Caco-2 (cell line): Measurements from ENCODE around the gene RSPH10B. TPM values are rescaled to one million over a fixed set of nuclear protein-coding genes. Genes with fewer than 3 reads are reported as not detected.
"Not testable (repeated sequence)": the region's sequence is repeated elsewhere in the genome, so short reads cannot be mapped to it uniquely, and the experiment has no call there.

Experiments
- Bru-seq: library from RNA; stranded (reverse); fragments of 400-500 nt; gene quantifications from one replicate; lab custom pipeline; 2021; lab: Mats Ljungman, UMichigan
- BruChase-seq, 2 experiments: library from RNA; stranded (reverse); fragments of 400-500 nt; gene quantifications; one replicate each; lab custom pipeline; 2021; lab: Mats Ljungman, UMichigan
- BruUV-seq: library from RNA; stranded (reverse); fragments of 400-500 nt; replicated peaks from 2 replicates; lab custom pipeline; 2021; lab: Mats Ljungman, UMichigan
- CTCF ChIA-PET: fragments of 300-600 bp; sonication (Branson Sonifier 250); formaldehyde crosslinking; loops from one replicate; lab custom pipeline; 2022; ENCODE audit warnings: antibody characterized with exemption; lab: Charles Lee
- POLR2A ChIA-PET: fragments of 300-600 bp; sonication (Branson Sonifier 250); formaldehyde crosslinking; loops from one replicate; lab custom pipeline; 2022; ENCODE audit warnings: antibody characterized with exemption; lab: Charles Lee
- DNase-seq, 2 experiments: peaks; one replicate each; pipeline versions ENCODE4 v3.0.0 to v3.0.0-alpha.2; 2020 to 2022
- H3K27me3 ChIP-seq: replicated peaks from 2 replicates; pipeline ENCODE4 v1.6.0; 2011; ENCODE audit warnings: low read length; ENCODE audit not compliant: control insufficient read depth, insufficient read depth
- H3K36me3 ChIP-seq: 2 replicates; pipeline ENCODE4 v1.5.1; 2011; ENCODE audit warnings: low read length; ENCODE audit not compliant: control insufficient read depth, insufficient read depth
- H3K4me1 ChIP-seq: fragments of 250-450 bp; sonication (Bioruptor Pico); 2 replicates; pipeline ENCODE4 v1.5.1; 2020; ENCODE audit warnings: mild to moderate bottlenecking
- H3K4me3 ChIP-seq: 2 replicates; pipeline ENCODE4 v1.5.1; 2011; ENCODE audit warnings: low read depth, mild to moderate bottlenecking, control low read depth, low read length
- H3K9me3 ChIP-seq: fragments of 250-450 bp; sonication (Bioruptor Pico); 2 replicates; pipeline ENCODE4 v1.5.1; 2020; ENCODE audit warnings: mild to moderate bottlenecking, moderate library complexity
- H3K27ac Mint-ChIP-seq: one replicate; pipeline ENCODE4 v1.8.0; 2022; ENCODE audit warnings: mixed read lengths; ENCODE audit not compliant: unreplicated experiment
- H3K27me3 Mint-ChIP-seq: one replicate; pipeline ENCODE4 v1.8.0; 2022; ENCODE audit warnings: mixed read lengths; ENCODE audit not compliant: insufficient read depth, unreplicated experiment
- H3K36me3 Mint-ChIP-seq: one replicate; pipeline ENCODE4 v1.8.0; 2022; ENCODE audit warnings: mild to moderate bottlenecking, mixed read lengths; ENCODE audit not compliant: insufficient read depth, unreplicated experiment
- H3K4me1 Mint-ChIP-seq: one replicate; pipeline ENCODE4 v1.8.0; 2022; ENCODE audit warnings: low read depth, mixed read lengths; ENCODE audit not compliant: unreplicated experiment
- H3K4me3 Mint-ChIP-seq: one replicate; pipeline ENCODE4 v1.8.0; 2022; ENCODE audit warnings: mild to moderate bottlenecking, moderate library complexity, mixed read lengths; ENCODE audit not compliant: unreplicated experiment
- H3K9me3 Mint-ChIP-seq: one replicate; pipeline ENCODE4 v1.8.0; 2022; ENCODE audit warnings: mixed read lengths; ENCODE audit not compliant: unreplicated experiment
- intact Hi-C: fragments of 100-400 bp; cut with micrococcal nuclease; formaldehyde crosslinking; loops from one replicate; pipeline ENCODE4 v1.10.0; 2022; ENCODE audit not compliant: unreplicated experiment
- long read RNA-seq: library from polyadenylated mRNA; stranded (forward); transcript quantifications from one replicate; pipeline ENCODE4 v2.0.0, GENCODE V29; 2022
- total RNA-seq: library from RNA; stranded (reverse); gene quantifications from 2 replicates; pipeline ENCODE4 v1.2.3, GENCODE V29; 2022
- TF ChIP-seq, protein P1 (sequence below), 2 experiments: fragments of 200-600 bp in 1 of 2; IDR thresholded peaks; 1 replicate in 1 of 2; 2 replicates in 1 of 2; pipeline versions ENCODE4 v1.5.1 to v1.8.0; 2011 to 2022; ENCODE audit warnings: antibody characterized with exemption in 1 of 2, control low read depth in 1 of 2, inconsistent platforms in 1 of 2, low read depth in 1 of 2, low read length in 1 of 2, mild to moderate bottlenecking in 1 of 2, moderate library complexity in 1 of 2; ENCODE audit not compliant: insufficient read depth in 1 of 2, severe bottlenecking in 1 of 2, unreplicated experiment in 1 of 2

Gene RSPH10B
- 0.16 TPM in 1 of 2 replicates, not detected in the other for total RNA-seq
- percentile 13 among the genes with signal in this experiment for Bru-seq, nascent RNA
- BruChase-seq, experiment 1, labeled RNA remaining after a 2-hour chase: percentile 18 among the genes with signal in this experiment
- BruChase-seq, experiment 2, labeled RNA remaining after a 6-hour chase: percentile 15 among the genes with signal in this experiment
- long read RNA-seq: 0 reads

DNA sequence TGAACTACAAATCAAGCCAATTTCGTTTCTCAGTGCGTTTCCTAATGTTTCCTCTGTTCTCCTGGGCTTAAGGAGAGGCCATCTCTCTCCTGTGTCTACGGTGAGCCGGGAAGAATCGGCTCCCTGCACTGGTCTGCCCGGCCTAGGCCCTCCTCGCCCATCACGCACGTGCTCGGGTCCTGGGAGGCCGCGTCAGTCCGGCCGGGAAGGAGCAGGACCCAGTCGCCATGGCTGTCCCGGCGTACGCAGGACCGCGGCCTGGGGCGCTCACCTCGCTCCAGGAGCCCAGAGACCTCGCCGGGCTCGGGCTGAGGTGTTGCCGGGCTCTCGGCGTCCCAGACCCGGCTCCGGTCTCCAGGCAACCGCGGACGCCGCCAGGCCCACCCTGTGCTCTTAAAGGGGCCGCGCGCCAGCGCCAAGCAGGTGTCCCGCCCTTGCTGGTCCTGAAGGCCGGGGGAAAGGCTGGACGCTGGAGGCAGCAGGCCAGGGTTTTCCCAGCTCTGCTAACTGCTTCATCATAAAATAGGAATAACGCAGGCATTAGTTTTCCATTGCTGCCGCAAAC is at the start of gene RSPH10B:
RSPH10B (minus strand) TSS at position 343 of the 565 bp plus-strand sequence. CDS start 3,573 bp downstream, outside the sequence.
- H3K27me3 ChIP-seq, H3K9me3 Mint-ChIP-seq, BruUV-seq, DNase-seq, H3K36me3 ChIP-seq, H3K9me3 ChIP-seq, H3K36me3 Mint-ChIP-seq, H3K4me1 Mint-ChIP-seq, H3K27me3 Mint-ChIP-seq, H3K4me3 Mint-ChIP-seq, H3K4me1 ChIP-seq, POLR2A ChIA-PET, CTCF ChIA-PET, H3K27ac Mint-ChIP-seq, H3K4me3 ChIP-seq, intact Hi-C loops: not testable (repeated sequence)

DNA sequence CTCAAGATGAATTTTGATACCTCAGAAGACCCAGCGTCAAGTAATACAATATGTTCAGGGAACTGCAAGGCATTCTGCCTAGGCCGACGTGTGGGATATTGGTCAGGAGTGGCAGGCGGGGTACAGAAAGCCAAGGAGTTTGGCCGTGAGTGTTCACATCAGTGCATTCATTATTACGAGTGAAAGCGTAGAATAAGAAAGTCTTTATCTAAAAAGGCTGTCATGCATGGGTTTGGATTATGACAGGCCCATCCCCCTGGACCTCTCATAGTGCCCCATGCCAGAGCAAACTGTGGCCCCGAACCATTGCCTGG is 46.1 kb upstream of the RSPH10B start:
- peaks cover 29% of the 10 kb centered on the region for H3K4me1 ChIP-seq
- H3K27me3 ChIP-seq: no peaks in the 10 kb centered on the region
- intact Hi-C loops: no loop called here
- Mint-ChIP-seq H3K36me3 (peaks cover 96% of the 10 kb centered on the region), H3K27ac (peak overlapping the region; percentile 89), H3K4me1 (peaks cover 36% of the 10 kb centered on the region), H3K9me3 (no peaks in the 10 kb centered on the region), H3K4me3 (no peak overlapping the region), H3K27me3 (no peaks in the 10 kb centered on the region)
- CTCF ChIA-PET: no interaction called here
- POLR2A ChIA-PET: no interaction called here
- no TSS peak for BruUV-seq
- H3K36me3 ChIP-seq: peaks cover 3% of the 10 kb centered on the region; the same call in 1 of the 2 replicates
- TF ChIP-seq, protein P1, sequence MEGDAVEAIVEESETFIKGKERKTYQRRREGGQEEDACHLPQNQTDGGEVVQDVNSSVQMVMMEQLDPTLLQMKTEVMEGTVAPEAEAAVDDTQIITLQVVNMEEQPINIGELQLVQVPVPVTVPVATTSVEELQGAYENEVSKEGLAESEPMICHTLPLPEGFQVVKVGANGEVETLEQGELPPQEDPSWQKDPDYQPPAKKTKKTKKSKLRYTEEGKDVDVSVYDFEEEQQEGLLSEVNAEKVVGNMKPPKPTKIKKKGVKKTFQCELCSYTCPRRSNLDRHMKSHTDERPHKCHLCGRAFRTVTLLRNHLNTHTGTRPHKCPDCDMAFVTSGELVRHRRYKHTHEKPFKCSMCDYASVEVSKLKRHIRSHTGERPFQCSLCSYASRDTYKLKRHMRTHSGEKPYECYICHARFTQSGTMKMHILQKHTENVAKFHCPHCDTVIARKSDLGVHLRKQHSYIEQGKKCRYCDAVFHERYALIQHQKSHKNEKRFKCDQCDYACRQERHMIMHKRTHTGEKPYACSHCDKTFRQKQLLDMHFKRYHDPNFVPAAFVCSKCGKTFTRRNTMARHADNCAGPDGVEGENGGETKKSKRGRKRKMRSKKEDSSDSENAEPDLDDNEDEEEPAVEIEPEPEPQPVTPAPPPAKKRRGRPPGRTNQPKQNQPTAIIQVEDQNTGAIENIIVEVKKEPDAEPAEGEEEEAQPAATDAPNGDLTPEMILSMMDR (IDR thresholded peaks at IDR 0.05; ENCODE audit: insufficient read depth in 1 of 2, low read depth in 1 of 2, low read length in 1 of 2, severe bottlenecking in 1 of 2, unreplicated experiment in 1 of 2): no peak
- H3K9me3 ChIP-seq: no peaks in the 10 kb centered on the region
- no peak for DNase-seq
- H3K4me3 ChIP-seq: no peak overlapping the region

DNA sequence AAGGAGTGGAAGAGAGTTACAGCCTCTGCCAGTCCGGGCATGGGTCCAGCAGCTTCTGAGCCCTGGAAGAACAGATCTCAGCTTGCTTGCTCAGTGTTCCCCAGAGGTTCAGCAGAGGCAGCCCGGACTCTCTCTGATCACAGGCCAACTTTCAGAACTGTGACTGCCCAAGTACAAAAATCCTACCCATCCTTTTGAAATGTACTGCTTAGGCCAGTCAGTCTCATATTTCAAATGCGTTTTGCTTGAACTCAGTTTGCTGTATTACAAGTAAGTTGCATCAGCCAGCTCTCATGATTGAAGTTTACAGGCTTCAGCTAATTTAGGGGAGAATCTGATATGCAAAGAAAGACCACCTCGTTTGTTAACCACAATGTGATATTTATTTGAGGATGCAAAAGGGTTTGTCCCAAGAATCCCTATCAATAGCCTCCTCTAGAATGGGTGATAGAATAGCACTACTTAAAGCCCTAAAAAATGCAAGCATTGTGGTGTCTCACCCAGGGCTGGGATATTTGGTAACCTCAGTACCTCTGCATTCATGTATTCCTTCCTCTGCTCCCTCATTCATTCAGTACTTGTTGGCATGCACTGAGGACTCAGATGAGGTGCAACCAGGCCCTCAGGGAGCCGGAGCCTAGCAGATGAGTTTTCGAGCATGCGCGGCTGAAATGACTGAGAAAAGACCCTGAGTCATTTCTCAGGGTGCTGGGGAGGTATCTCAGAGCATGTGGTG is 45.6 kb upstream of the RSPH10B start:
- CTCF ChIA-PET: no interaction called here
- H3K9me3 ChIP-seq: no peaks in the 10 kb centered on the region
- H3K36me3 ChIP-seq: peaks cover 3% of the 10 kb centered on the region; the same call in 1 of the 2 replicates
- H3K27ac Mint-ChIP-seq: peak overlapping the region; percentile 89
- peaks cover 31% of the 10 kb centered on the region for H3K4me1 Mint-ChIP-seq
- DNase-seq: peak in 1 of 2 experiments; percentile 49
- TF ChIP-seq, protein P1 (IDR thresholded peaks at IDR 0.05; ENCODE audit: insufficient read depth in 1 of 2, low read depth in 1 of 2, low read length in 1 of 2, severe bottlenecking in 1 of 2, unreplicated experiment in 1 of 2): no peak
- no peak overlapping the region for H3K4me3 Mint-ChIP-seq
- H3K9me3 Mint-ChIP-seq: no peaks in the 10 kb centered on the region
- H3K36me3 Mint-ChIP-seq: peaks cover 96% of the 10 kb centered on the region
- peaks cover 29% of the 10 kb centered on the region for H3K4me1 ChIP-seq
- no peak overlapping the region for H3K4me3 ChIP-seq
- POLR2A ChIA-PET: interaction anchor here (0.5 kb wide), 1 partner anchor 17 kb away, joined by 3 read pairs; no protein-coding TSS in a partner anchor
- intact Hi-C loops: no loop called here
- no TSS peak for BruUV-seq
- H3K27me3 Mint-ChIP-seq: no peaks in the 10 kb centered on the region
- H3K27me3 ChIP-seq: no peaks in the 10 kb centered on the region
